NOMO-1 (cell line): Measurements from ENCODE around the gene APH1B.

ENCODE experiments used
- DNase-seq, 2 experiments: peaks; one replicate each; lab custom pipeline; 2025; ENCODE audit not compliant: unreplicated experiment in 2 of 2; lab: John Stamatoyannopoulos, UW

Gene APH1B

GRCh38 chr15:63327648-63328421 is 50.4 kb downstream of the APH1B start:
- no peak for DNase-seq

- DNase-seq = no peak
Measured at GRCh38 chr15:63329567-63330350, 52.4 kb downstream of the APH1B start.

- no peak for DNase-seq
Measured at GRCh38 chr15:63330926-63331325, 53.5 kb downstream of the APH1B start.

GRCh38 chr15:63331456-63331855 is 54.1 kb downstream of the APH1B start:
- DNase-seq = no peak

GRCh38 chr15:63332367-63333124 is 55.1 kb downstream of the APH1B start:
- DNase-seq = no peak

- DNase-seq = no peak
Measured at GRCh38 chr15:63334821-63335220, 57.4 kb downstream of the APH1B start.

GRCh38 chr15:63335543-63336240 is 58.3 kb downstream of the APH1B start:
- DNase-seq = no peak

GRCh38 chr15:63337046-63337445 is 59.6 kb downstream of the APH1B start:
- DNase-seq = no peak

GRCh38 chr15:63338170-63338569 is 60.8 kb downstream of the APH1B start:
- DNase-seq = no peak

GRCh38 chr15:63339006-63339766 is 61.8 kb downstream of the APH1B start:
- DNase-seq = no peak

GRCh38 chr15:63339836-63340235 is 62.4 kb downstream of the APH1B start:
- DNase-seq = no peak

GRCh38 chr15:63340353-63340752 is 62.9 kb downstream of the APH1B start:
- DNase-seq = no peak

- no peak for DNase-seq
Measured at GRCh38 chr15:63340878-63341277, 63.5 kb downstream of the APH1B start.

GRCh38 chr15:63341898-63342297 is 64.5 kb downstream of the APH1B start:
- DNase-seq = no peak

- DNase-seq = peak; percentile 27 to 65
Measured at GRCh38 chr15:63342996-63343562, 65.7 kb downstream of the APH1B start.

- DNase-seq = no peak
Measured at GRCh38 chr15:63344731-63345390, 67.5 kb downstream of the APH1B start.

GRCh38 chr15:63345391-63345752 is 68.0 kb downstream of the APH1B start:
- no peak for DNase-seq

- no peak for DNase-seq
Measured at GRCh38 chr15:63347074-63347857, 69.9 kb downstream of the APH1B start.
